HG02970 (cell line): ENCODE data around the gene HBB.
"Not testable (repeated sequence)": the region's sequence is repeated elsewhere in the genome, so short reads cannot be mapped to it uniquely, and the experiment has no call there.

Source experiments
- ATAC-seq: cut with Tn5 transposase; IDR thresholded peaks from one replicate; pipeline ENCODE4 v1.9.1; 2021; ENCODE audit warnings: mild to moderate bottlenecking, moderate library complexity, moderate number of reproducible peaks; ENCODE audit not compliant: unreplicated experiment, low FRiP score

HBB gene

DNA sequence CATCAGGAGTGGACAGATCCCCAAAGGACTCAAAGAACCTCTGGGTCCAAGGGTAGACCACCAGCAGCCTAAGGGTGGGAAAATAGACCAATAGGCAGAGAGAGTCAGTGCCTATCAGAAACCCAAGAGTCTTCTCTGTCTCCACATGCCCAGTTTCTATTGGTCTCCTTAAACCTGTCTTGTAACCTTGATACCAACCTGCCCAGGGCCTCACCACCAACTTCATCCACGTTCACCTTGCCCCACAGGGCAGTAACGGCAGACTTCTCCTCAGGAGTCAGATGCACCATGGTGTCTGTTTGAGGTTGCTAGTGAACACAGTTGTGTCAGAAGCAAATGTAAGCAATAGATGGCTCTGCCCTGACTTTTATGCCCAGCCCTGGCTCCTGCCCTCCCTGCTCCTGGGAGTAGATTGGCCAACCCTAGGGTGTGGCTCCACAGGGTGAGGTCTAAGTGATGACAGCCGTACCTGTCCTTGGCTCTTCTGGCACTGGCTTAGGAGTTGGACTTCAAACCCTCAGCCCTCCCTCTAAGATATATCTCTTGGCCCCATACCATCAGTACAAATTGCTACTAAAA lies at the start of gene HBB:
Gene HBB, minus strand, starts transcription at position 340 of the 579 bp plus-strand sequence. Its CDS starts 50 bp downstream, at position 290.
- no peak for ATAC-seq

DNA sequence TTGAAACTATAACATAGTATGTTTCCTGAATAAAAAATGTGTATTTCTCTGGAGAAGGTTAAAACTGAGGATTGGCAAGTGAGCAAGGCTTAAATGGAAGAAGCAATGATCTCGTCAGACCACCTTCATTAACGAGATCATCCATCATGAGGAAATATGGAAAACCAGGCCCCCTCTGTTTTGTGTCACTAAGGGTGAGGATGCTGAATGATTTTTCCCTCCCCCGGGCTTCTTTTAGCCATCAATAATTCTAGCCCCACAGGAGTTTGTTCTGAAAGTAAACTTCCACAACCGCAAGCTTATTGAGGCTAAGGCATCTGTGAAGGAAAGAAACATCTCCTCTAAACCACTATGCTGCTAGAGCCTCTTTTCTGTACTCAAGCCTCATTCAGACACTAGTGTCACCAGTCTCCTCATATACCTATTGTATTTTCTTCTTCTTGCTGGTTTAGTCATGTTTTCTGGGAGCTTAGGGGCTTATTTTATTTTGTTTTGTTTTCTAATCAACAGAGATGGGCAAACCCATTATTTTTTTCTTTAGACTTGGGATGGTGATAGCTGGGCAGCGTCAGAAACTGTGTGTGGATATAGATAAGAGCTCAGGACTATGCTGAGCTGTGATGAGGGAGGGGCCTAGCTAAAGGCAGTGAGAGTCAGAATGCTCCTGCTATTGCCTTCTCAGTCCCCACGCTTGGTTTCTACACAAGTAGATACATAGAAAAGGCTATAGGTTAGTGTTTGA lies 48.7 kb upstream of the HBB start:
- no peak for ATAC-seq

- ATAC-seq, result no peak
Measured at GRCh38 chr11:5274395-5274794, 47.5 kb upstream of the HBB start.

DNA sequence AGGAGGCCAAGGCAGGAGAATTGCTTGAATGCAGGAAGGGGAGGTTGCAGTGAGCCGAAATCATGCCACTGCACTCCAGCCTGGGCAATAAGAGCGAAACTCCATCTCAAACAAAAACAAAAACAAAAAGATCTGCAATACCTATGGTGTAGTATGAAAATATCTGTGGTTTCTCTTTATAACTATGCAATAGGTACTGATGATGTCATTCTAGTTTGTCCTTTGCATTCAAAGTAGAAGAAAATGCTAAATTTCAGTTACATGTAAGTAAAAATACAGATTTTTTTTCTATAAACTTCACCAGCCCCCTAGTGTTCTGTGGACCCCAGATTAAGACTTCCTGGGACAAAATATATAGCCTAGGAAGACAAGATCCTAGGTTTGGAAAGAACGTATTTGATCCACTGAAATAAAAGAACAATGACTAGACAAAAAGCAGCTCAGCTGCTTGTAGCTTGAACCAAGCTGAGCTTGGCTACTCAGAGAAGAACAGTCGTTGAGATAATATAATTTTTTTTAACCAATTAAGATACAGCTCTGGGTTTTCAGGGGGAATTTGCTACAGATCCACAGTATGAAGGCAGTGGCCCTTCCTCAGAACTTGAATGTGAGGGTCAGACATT lies 45.6 kb upstream of the HBB start:
- ATAC-seq, result no peak

DNA sequence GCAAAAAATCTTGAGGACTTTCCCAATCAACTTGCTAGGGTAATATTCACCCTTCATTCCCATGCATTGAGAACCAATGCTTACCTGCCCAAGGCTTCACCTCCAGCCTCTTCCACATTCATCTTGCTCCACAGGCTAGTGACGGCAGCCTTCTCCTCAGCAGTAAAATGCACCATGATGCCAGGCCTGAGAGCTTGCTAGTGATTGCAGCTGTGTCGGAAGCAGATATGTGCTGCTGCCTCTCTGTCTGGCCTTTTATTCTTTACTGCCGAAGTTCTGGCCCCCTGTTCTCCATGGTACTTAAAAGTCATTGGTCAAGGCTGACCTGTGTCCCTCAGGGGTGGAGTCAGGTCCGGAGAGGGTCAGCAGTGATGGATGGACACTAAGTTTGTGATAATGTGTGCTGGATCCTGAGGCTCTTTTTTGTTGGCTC lies 42.9 kb upstream of the HBB start, which contains the start of gene HBE1:
Gene HBE1, minus strand, starts transcription at position 231 of the 433 bp plus-strand sequence. Its CDS starts 55 bp downstream, at position 176.
- ATAC-seq, result no peak

- no peak for ATAC-seq
Measured at GRCh38 chr11:5267033-5267563, 40.2 kb upstream of the HBB start.

- no peak for ATAC-seq
Measured at GRCh38 chr11:5266609-5267008, 39.7 kb upstream of the HBB start.

- no peak for ATAC-seq
Measured at GRCh38 chr11:5265832-5266231, 39.0 kb upstream of the HBB start.

- no peak for ATAC-seq
Measured at GRCh38 chr11:5258543-5259262, 31.8 kb upstream of the HBB start.

DNA sequence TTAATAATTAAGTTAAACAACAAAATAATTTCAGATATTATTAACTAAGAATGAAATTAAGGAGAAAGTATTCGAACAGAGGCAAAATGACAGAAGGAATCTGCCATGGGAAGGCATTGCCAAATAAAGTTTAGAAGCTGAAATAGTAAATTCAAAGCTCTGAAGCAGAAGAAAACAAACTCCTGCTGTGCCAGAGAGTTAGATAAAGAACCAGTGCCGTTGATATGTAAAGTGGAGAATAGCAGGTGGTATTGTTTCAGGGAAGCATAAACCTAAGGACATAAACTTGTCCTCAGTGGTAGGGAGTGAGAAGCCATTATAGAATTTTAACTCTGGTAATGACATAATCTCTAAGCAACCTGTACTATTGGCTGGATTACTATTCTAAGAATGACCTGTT lies 30.4 kb upstream of the HBB start:
- ATAC-seq, result no peak

DNA sequence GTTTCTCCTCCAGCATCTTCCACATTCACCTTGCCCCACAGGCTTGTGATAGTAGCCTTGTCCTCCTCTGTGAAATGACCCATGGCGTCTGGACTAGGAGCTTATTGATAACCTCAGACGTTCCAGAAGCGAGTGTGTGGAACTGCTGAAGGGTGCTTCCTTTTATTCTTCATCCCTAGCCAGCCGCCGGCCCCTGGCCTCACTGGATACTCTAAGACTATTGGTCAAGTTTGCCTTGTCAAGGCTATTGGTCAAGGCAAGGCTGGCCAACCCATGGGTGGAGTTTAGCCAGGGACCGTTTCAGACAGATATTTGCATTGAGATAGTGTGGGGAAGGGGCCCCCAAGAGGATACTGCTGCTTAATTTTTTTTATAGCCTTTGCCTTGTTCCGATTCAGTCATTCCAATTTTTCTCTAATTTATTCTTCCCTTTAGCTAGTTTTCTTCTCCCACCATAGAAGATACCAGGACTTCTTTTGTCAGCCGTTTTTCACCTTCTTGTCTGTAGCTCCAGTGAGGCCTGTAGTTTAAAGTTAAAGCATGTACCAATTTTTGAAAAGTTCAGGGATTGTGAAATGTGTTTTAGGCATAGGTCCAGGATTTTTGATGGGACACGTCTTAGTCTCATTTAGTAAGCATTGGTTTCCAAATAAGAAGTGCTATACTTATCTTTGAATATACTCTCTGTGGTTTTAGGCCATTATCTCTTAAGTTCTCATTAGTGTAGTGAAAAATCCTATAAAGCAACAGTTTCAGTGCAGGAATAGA lies 28.0 kb upstream of the HBB start, which contains the start of gene HBG2:
Gene HBG2, minus strand, starts transcription at position 136 of the 768 bp plus-strand sequence. Its CDS starts 53 bp downstream, at position 83.
- ATAC-seq, result not testable (repeated sequence)

DNA sequence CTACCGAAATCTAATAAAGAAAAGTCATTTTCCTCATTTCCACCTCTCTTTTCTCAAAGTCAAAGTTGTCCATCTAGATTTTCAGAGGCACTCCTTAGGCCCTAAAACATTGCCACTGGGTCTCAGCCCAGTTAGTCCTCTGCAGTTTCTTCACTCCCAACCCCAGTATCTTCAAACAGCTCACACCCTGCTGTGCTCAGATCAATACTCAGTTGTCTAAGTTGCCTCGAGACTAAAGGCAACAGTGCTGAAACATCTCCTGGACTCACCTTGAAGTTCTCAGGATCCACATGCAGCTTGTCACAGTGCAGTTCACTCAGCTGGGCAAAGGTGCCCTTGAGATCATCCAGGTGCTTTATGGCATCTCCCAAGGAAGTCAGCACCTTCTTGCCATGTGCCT lies 27.2 kb upstream of the HBB start:
- ATAC-seq, result not testable (repeated sequence)

GRCh38 chr11:5253440-5253839 lies 26.6 kb upstream of the HBB start:
- not testable (repeated sequence) for ATAC-seq

DNA sequence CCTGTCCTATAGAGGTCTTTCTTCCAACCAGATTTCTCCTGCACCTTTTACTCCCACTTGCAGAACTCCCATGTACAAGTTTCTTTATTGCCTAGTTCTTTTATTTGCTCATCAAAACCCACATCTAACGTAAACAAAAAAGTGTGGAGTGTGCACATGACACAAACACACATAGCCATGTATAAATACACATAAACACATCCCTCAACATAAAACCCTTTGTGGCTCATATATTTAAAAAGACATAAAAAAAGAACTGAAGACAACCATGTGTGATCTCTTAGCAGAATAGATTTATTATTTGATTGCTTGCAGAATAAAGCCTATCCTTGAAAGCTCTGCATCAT lies 26.0 kb upstream of the HBB start:
- no peak for ATAC-seq

- no peak for ATAC-seq
Measured at GRCh38 chr11:5252192-5252918, 25.5 kb upstream of the HBB start.

GRCh38 chr11:5251746-5252145 lies 24.9 kb upstream of the HBB start:
- no peak for ATAC-seq

- ATAC-seq, result no peak
Measured at GRCh38 chr11:5250543-5251204, 23.8 kb upstream of the HBB start.

DNA sequence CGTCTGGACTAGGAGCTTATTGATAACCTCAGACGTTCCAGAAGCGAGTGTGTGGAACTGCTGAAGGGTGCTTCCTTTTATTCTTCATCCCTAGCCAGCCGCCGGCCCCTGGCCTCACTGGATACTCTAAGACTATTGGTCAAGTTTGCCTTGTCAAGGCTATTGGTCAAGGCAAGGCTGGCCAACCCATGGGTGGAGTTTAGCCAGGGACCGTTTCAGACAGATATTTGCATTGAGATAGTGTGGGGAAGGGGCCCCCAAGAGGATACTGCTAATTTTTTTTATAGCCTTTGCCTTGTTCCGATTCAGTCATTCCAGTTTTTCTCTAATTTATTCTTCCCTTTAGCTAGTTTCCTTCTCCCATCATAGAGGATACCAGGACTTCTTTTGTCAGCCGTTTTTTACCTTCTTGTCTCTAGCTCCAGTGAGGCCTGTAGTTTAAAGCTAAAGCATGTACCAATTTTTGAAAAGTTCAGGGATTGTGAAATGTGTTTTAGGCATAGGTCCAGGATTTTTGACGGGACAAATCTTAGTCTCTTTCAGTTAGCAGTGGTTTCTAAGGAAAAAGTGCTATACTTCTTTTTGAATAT lies 23.0 kb upstream of the HBB start, which contains the start of gene HBG1:
Gene HBG1, minus strand, starts transcription at position 51 of the 590 bp plus-strand sequence. CDS start 53 bp downstream, outside the sequence.
- not testable (repeated sequence) for ATAC-seq
